GM12801 (cell line): ENCODE results near the gene PHLDA2.

Experiments used
- CTCF ChIP-seq: IDR thresholded peaks from one replicate; pipeline ENCODE4 v1.5.1; 2011; ENCODE audit warnings: control low read depth; ENCODE audit not compliant: insufficient read length; ENCODE audit errors: extremely low read depth

PHLDA2 gene

GRCh38 chr11:2904153-2905052 is 24.8 kb downstream of the PHLDA2 start:
- no peak for TF ChIP-seq CTCF

- TF ChIP-seq CTCF: no peak
Measured at GRCh38 chr11:2903672-2904011, 25.6 kb downstream of the PHLDA2 start.

GRCh38 chr11:2902784-2903671 is 26.2 kb downstream of the PHLDA2 start:
- TF ChIP-seq CTCF: no peak

DNA sequence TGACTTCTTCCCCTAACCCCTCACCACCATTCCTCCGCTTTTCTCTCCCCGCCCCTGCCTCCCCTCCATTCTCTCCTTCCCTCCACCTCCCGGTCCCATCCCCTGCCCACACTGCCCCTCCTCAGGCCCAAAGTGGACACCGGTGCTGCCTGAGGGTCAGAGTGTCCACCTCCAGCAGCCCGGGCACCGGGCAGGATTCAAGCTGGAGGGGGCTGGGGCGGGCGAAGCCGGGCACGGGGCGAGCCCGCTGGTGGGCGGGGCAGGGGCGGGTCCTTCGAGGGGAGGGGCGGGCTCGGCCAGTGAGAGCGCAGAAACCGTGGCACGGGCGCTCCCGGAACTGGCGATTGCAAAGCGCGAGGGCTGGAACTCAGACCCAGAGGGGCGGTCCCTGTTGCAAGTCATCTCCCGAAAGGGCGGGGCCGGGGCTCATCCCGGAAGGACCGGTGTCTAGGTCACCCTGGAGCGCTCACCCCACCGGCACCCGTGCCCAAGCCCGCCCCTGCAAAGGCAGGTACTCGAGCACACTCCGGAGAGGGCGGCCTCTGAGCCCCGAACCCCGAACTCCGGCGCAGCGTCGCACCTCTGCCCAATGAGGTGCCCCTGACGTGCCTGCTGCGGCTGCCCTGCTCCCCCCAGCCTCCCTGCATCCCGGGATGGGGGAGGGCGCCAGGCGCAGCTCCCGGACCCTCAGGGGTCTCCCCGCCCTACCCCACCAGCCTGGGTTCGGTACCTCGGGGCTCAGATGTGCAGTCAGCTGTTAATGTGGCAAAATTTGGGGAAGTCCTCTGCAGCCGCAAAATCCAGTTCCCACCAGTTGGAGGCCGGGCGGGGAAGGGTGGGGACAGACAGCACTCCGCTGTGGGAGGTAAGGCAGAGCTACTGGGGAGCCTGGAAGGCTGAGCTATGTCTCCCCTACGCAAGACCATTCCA is 27.1 kb downstream of the PHLDA2 start:
- no peak for TF ChIP-seq CTCF

GRCh38 chr11:2901196-2901796 is 27.9 kb downstream of the PHLDA2 start:
- TF ChIP-seq CTCF: no peak

- no peak for TF ChIP-seq CTCF
Measured at GRCh38 chr11:2899080-2899783, 30.0 kb downstream of the PHLDA2 start.
